ENCODE measurements around the gene POU2F3.

DNA sequence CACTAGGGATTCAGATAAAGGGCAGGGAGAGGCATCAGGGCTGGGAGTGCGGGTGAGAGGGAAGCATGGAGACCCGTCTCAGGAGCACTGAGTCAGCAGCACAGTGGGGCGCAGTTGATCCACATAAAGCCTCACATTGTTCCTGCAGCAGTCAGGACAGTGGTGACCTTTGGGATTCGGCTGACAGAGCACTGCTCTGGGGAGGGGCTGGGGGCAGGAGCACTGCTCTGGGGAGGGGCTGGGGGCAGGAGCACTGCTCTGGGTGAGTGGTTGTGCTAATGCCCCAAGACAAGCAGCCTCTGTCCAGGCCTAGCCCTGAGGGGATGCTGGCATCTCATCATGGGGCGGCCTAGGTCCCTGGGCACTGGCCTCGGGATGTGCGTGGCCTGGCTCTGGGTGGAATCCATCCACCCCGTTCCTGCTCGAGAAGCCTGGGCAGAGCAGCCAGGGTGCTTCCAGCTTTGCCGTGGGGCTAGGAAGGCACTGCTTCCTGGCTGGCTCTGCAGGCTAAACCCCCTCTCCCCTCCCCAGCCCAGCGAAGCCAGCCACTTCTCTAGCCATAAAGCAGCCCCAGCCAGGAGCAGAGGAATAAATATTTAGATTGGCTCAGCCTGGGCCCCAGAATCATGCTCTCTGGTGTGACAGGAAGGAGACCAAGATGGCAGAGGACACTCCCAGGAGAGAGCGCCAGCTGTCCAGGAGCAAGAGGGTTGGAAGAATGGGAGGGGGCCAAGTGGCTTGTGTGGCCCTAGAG lies 21.8 kb upstream of the POU2F3 start:
- TF ChIP-seq, protein P1, sequence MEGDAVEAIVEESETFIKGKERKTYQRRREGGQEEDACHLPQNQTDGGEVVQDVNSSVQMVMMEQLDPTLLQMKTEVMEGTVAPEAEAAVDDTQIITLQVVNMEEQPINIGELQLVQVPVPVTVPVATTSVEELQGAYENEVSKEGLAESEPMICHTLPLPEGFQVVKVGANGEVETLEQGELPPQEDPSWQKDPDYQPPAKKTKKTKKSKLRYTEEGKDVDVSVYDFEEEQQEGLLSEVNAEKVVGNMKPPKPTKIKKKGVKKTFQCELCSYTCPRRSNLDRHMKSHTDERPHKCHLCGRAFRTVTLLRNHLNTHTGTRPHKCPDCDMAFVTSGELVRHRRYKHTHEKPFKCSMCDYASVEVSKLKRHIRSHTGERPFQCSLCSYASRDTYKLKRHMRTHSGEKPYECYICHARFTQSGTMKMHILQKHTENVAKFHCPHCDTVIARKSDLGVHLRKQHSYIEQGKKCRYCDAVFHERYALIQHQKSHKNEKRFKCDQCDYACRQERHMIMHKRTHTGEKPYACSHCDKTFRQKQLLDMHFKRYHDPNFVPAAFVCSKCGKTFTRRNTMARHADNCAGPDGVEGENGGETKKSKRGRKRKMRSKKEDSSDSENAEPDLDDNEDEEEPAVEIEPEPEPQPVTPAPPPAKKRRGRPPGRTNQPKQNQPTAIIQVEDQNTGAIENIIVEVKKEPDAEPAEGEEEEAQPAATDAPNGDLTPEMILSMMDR (conservative IDR thresholded peaks at IDR 0.05): no peak
- TF ChIP-seq ZFX (IDR thresholded peaks at IDR 0.05): no peak

Data from C4-2B (cell line).